HG03520 (cell line): ENCODE measurements around the gene SH3BP2.

ENCODE experiments used
- ATAC-seq: cut with Tn5 transposase; IDR thresholded peaks from one replicate; pipeline ENCODE4 v1.9.1; 2021; ENCODE audit warnings: mild to moderate bottlenecking, moderate library complexity; ENCODE audit not compliant: unreplicated experiment

SH3BP2 gene

GRCh38 chr4:2817701-2818350 lies 24.9 kb downstream of the SH3BP2 start:
- ATAC-seq = no peak

GRCh38 chr4:2818351-2818939 lies 25.6 kb downstream of the SH3BP2 start:
- no peak for ATAC-seq

- no peak for ATAC-seq
Measured at GRCh38 chr4:2819244-2820215, 26.6 kb downstream of the SH3BP2 start.

- ATAC-seq = no peak
Measured at GRCh38 chr4:2820216-2820982, 27.5 kb downstream of the SH3BP2 start.

- no peak for ATAC-seq
Measured at GRCh38 chr4:2822461-2823300, 29.8 kb downstream of the SH3BP2 start.

GRCh38 chr4:2823301-2823670 lies 30.4 kb downstream of the SH3BP2 start:
- ATAC-seq = no peak

- no peak for ATAC-seq
Measured at GRCh38 chr4:2823671-2824328, 30.9 kb downstream of the SH3BP2 start.

GRCh38 chr4:2824329-2824835 lies 31.5 kb downstream of the SH3BP2 start:
- no peak for ATAC-seq

GRCh38 chr4:2824836-2825381 lies 32.0 kb downstream of the SH3BP2 start:
- no peak for ATAC-seq

- ATAC-seq = no peak
Measured at GRCh38 chr4:2825740-2826139, 32.9 kb downstream of the SH3BP2 start.

- ATAC-seq = no peak
Measured at GRCh38 chr4:2827071-2827873, 34.4 kb downstream of the SH3BP2 start.

- ATAC-seq = no peak
Measured at GRCh38 chr4:2827874-2828751, 35.2 kb downstream of the SH3BP2 start.

- no peak for ATAC-seq
Measured at GRCh38 chr4:2828758-2829181, 35.9 kb downstream of the SH3BP2 start.

GRCh38 chr4:2829321-2829932 lies 36.5 kb downstream of the SH3BP2 start:
- no peak for ATAC-seq

GRCh38 chr4:2829933-2830451 lies 37.1 kb downstream of the SH3BP2 start:
- ATAC-seq = no peak
